Neutrophil (primary cell): ENCODE measurements around the gene HIVEP3.

Source experiments
- H3K27ac ChIP-seq: fragments of 200-600 bp; sonication (generic); 2 replicates; pipeline ENCODE4 v1.5.1; 2016; ENCODE audit warnings: mild to moderate bottlenecking, moderate library complexity
- H3K27me3 ChIP-seq: fragments of 200-600 bp; sonication (generic); 2 replicates; pipeline ENCODE4 v1.6.0; 2016; ENCODE audit warnings: mild to moderate bottlenecking
- H3K36me3 ChIP-seq: fragments of 200-600 bp; sonication (generic); 2 replicates; pipeline ENCODE4 v1.5.1; 2017
- H3K4me1 ChIP-seq, 2 experiments: fragments of 200-600 bp in 1 of 2; sonication (generic) in 1 of 2; 1 replicate in 1 of 2; 2 replicates in 1 of 2; pipeline versions ENCODE4 v1.5.1 to v1.6.1; 2013 to 2016; ENCODE audit warnings: low read depth in 1 of 2, low read length in 1 of 2, mild to moderate bottlenecking in 1 of 2, moderate library complexity in 1 of 2; ENCODE audit not compliant: control insufficient read depth in 1 of 2, insufficient read depth in 1 of 2
- H3K4me3 ChIP-seq, 2 experiments: fragments of 200-600 bp in 1 of 2; sonication (generic) in 1 of 2; 1 replicate in 1 of 2; 2 replicates in 1 of 2; pipeline ENCODE4 v1.5.1; 2013 to 2016; ENCODE audit warnings: low read depth in 1 of 2, low read length in 1 of 2, mild to moderate bottlenecking in 1 of 2, moderate library complexity in 1 of 2
- H3K9me3 ChIP-seq: fragments of 200-600 bp; sonication (generic); 2 replicates; pipeline ENCODE4 v1.5.1; 2016
- CTCF ChIP-seq: fragments of 200-600 bp; sonication (generic); IDR thresholded peaks from 2 replicates; pipeline ENCODE4 v1.5.1; 2016; ENCODE audit warnings: antibody characterized with exemption

Gene HIVEP3

GRCh38 chr1:41846625-41847405, 71.9 kb downstream of the HIVEP3 start:
- Histone ChIP-seq H3K4me1 (no peaks in the 10 kb centered on the region), H3K9me3 (no peaks in the 10 kb centered on the region), H3K27me3 (no peaks in the 10 kb centered on the region), H3K36me3 (no peaks in the 10 kb centered on the region), H3K27ac (no peak overlapping the region), H3K4me3 (no peak overlapping the region)
- no peak for TF ChIP-seq CTCF

- H3K27ac ChIP-seq: no peak overlapping the region
- H3K9me3 ChIP-seq: no peaks in the 10 kb centered on the region
- H3K4me1 ChIP-seq: no peaks in the 10 kb centered on the region
- H3K4me3 ChIP-seq: no peak overlapping the region
- no peak for TF ChIP-seq CTCF
- no peaks in the 10 kb centered on the region for H3K36me3 ChIP-seq
- H3K27me3 ChIP-seq: no peaks in the 10 kb centered on the region
Measured at GRCh38 chr1:41844781-41845272, 73.9 kb downstream of the HIVEP3 start.

- no peak for TF ChIP-seq CTCF
- H3K27ac ChIP-seq: no peak overlapping the region
- H3K4me1 ChIP-seq: no peaks in the 10 kb centered on the region
- no peaks in the 10 kb centered on the region for H3K9me3 ChIP-seq
- no peaks in the 10 kb centered on the region for H3K27me3 ChIP-seq
- no peak overlapping the region for H3K4me3 ChIP-seq
- H3K36me3 ChIP-seq: no peaks in the 10 kb centered on the region
Measured at GRCh38 chr1:41844255-41844654, 74.5 kb downstream of the HIVEP3 start.

- Histone ChIP-seq H3K27ac (no peak overlapping the region), H3K27me3 (no peaks in the 10 kb centered on the region)
- TF ChIP-seq CTCF: no peak
Measured at GRCh38 chr1:41842993-41843755, 75.5 kb downstream of the HIVEP3 start.

GRCh38 chr1:41842326-41842725, 76.4 kb downstream of the HIVEP3 start:
- Histone ChIP-seq H3K9me3 (no peaks in the 10 kb centered on the region), H3K4me1 (no peaks in the 10 kb centered on the region), H3K27me3 (no peaks in the 10 kb centered on the region), H3K4me3 (no peak overlapping the region), H3K27ac (no peak overlapping the region), H3K36me3 (no peaks in the 10 kb centered on the region)
- no peak for TF ChIP-seq CTCF

More at GRCh38 chr1:41842993-41843755, 75.5 kb downstream of the HIVEP3 start:
- Histone ChIP-seq H3K4me3 (no peak overlapping the region), H3K4me1 (no peaks in the 10 kb centered on the region), H3K9me3 (no peaks in the 10 kb centered on the region), H3K36me3 (no peaks in the 10 kb centered on the region)
